Tibial artery (tissue), 4 donors: ENCODE results near the gene SNAP23.

Experiments used
- DNase-seq, 2 donors: peaks; one replicate each; pipeline ENCODE4 v3.0.0-alpha.2; 2019
- H3K27ac ChIP-seq, 2 donors: fragments of 200-600 bp; sonication (generic) in 1 of 2; 1 replicate in 1 of 2; 2 replicates in 1 of 2; pipeline ENCODE4 v1.5.1; 2018 to 2019; ENCODE audit warnings: mild to moderate bottlenecking in 1 of 2
- H3K27me3 ChIP-seq, 2 donors: fragments of 200-600 bp; sonication (generic) in 1 of 2; one replicate each; pipeline versions ENCODE4 v1.5.1 to v1.6.0; 2016 to 2019
- H3K36me3 ChIP-seq, 3 donors: fragments of 200-600 bp; sonication (generic) in 2 of 3; one replicate each; pipeline ENCODE4 v1.5.1; 2016 to 2019; ENCODE audit warnings: mild to moderate bottlenecking in 2 of 3
- H3K4me1 ChIP-seq, 4 donors: fragments of 200-600 bp; sonication (generic) in 2 of 4; 1 replicate in 3 of 4; 2 replicates in 1 of 4; pipeline ENCODE4 v1.5.1; 2016 to 2019
- H3K4me3 ChIP-seq, 2 donors: fragments of 200-600 bp; sonication (generic) in 1 of 2; 1 replicate in 1 of 2; 2 replicates in 1 of 2; pipeline ENCODE4 v1.5.1; 2018 to 2019; ENCODE audit warnings: mild to moderate bottlenecking in 2 of 2
- H3K9me3 ChIP-seq, 3 donors: fragments of 200-600 bp; sonication (generic) in 1 of 3; one replicate each; pipeline ENCODE4 v1.5.1; 2016 to 2019
- CTCF ChIP-seq, 2 experiments: fragments of 200-600 bp in 1 of 2; fragments of 450-650 bp in 1 of 2; IDR thresholded peaks; one replicate each; pipeline ENCODE4 v1.5.1; 2017 to 2019; ENCODE audit warnings: antibody characterized with exemption in 2 of 2, mild to moderate bottlenecking in 1 of 2, moderate library complexity in 1 of 2
- intact Hi-C: fragments of 100-400 bp; cut with DNase I; formaldehyde crosslinking; loops from one replicate; pipeline ENCODE4 v1.15.0; 2023; ENCODE audit warnings: low total_unique reads

SNAP23 gene

GRCh38 chr15:42453826-42454225 lies 41.6 kb upstream of the SNAP23 start:
- Histone ChIP-seq H3K27me3 (no peaks in the 10 kb centered on the region), H3K9me3 (no peaks in the 10 kb centered on the region), H3K36me3 (peaks cover 21 to 26% (median 24%) of the 10 kb centered on the region in 3 donors), H3K27ac (no peak overlapping the region), H3K4me1 (peaks cover 0 to 66% (median 18%) of the 10 kb centered on the region in 4 donors), H3K4me3 (no peak overlapping the region)
- DNase-seq: no peak
- intact Hi-C loops: no loop called here
- TF ChIP-seq CTCF (IDR thresholded peaks at IDR 0.05): no peak

GRCh38 chr15:42456531-42456930 lies 38.9 kb upstream of the SNAP23 start:
- Histone ChIP-seq H3K4me3 (peak overlapping the region; percentile 33 to 44), H3K36me3 (peaks cover under 1 to 4% (median 3%) of the 10 kb centered on the region in 3 donors), H3K27ac (peak overlapping the region; percentile 80 to 88), H3K4me1 (peaks cover 0 to 86% (median 18%) of the 10 kb centered on the region in 4 donors), H3K27me3 (no peaks in the 10 kb centered on the region), H3K9me3 (no peaks in the 10 kb centered on the region)
- DNase-seq: no peak
- no peak for TF ChIP-seq CTCF (IDR thresholded peaks at IDR 0.05)
- intact Hi-C loops: no loop called here

- intact Hi-C loops: no loop called here
These were observed 38.5 kb upstream of the SNAP23 start for GRCh38 chr15:42456971-42457370.

GRCh38 chr15:42457445-42458442 lies 37.7 kb upstream of the SNAP23 start:
- TF ChIP-seq CTCF (IDR thresholded peaks at IDR 0.05): no peak
- peaks cover 0 to 79% (median 18%) of the 10 kb centered on the region in 4 donors for H3K4me1 ChIP-seq
- intact Hi-C loops: no loop called here
- H3K4me3 ChIP-seq: peak overlapping the region; percentile 33 to 44
- DNase-seq: peak; percentile 84 to 92
- H3K36me3 ChIP-seq: no peaks in the 10 kb centered on the region
- H3K27me3 ChIP-seq: no peaks in the 10 kb centered on the region
- no peaks in the 10 kb centered on the region for H3K9me3 ChIP-seq
- H3K27ac ChIP-seq: peak overlapping the region; percentile 80 to 88

More at GRCh38 chr15:42456971-42457370, 38.5 kb upstream of the SNAP23 start:
- no peaks in the 10 kb centered on the region for H3K36me3 ChIP-seq
- peaks cover 0 to 86% (median 18%) of the 10 kb centered on the region in 4 donors for H3K4me1 ChIP-seq
- H3K4me3 ChIP-seq: peak overlapping the region; percentile 33 to 44
- H3K27ac ChIP-seq: peak overlapping the region; percentile 80 to 88
- no peaks in the 10 kb centered on the region for H3K27me3 ChIP-seq
- no peaks in the 10 kb centered on the region for H3K9me3 ChIP-seq
- TF ChIP-seq CTCF (IDR thresholded peaks at IDR 0.05): no peak
- peak in 1 of 2 donors; percentile 32 for DNase-seq

- no peak for DNase-seq
- H3K27ac ChIP-seq: peak overlapping the region in 1 of 2 donors; percentile 43
- H3K4me1 ChIP-seq: peaks cover 0 to 45% (median 11%) of the 10 kb centered on the region in 4 donors
- no peak for TF ChIP-seq CTCF (IDR thresholded peaks at IDR 0.05)
- intact Hi-C loops: no loop called here
- H3K9me3 ChIP-seq: no peaks in the 10 kb centered on the region
- no peaks in the 10 kb centered on the region for H3K27me3 ChIP-seq
- peaks cover 0 to 18% (median 16%) of the 10 kb centered on the region in 3 donors for H3K36me3 ChIP-seq
- H3K4me3 ChIP-seq: no peak overlapping the region
These were observed 34.2 kb upstream of the SNAP23 start for GRCh38 chr15:42461261-42461660.
